Measurements from ENCODE around the gene BCAM.

BCAM gene

DNA sequence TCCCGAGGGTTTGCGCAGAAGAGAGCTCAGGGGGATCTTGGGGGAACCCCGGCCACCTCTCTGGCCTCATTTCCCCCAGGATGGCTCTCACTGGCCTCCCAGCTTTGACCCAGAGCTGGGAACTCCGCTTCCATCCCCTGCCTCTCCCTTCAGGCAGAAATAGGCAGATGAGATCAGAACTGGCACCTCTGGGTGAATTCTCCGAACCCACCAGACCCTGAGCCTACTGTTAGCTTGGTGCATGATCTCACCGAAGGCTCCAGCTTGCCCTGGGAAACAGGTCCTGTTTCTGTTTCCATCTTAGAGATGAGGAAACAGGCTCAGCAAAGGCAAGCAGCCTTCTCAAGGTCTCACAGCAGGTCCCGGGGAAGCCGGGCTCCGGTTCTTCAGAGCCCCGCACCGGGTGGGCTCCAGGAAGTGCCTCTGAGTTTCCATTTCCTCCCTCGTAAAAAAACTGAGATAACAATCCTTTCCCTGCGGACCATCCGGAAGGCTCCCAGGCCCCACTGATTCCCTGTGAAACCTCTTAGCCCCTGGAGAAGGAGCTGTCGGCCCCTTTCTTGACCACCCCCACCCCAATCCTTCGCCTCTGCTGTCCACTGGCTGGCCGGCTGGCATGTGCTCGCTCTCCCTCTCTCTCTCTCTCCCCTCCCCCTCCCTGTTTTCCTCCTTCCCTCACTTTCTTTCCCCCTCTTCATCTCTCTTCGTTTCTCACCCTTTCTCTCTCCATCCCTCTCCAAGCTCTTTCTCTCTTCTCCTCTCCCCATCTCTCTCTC lies 39.3 kb downstream of the BCAM start:
- H3K4me3 ChIP-seq (replicated peaks; ENCODE audit: insufficient read depth, low read length): no peak overlapping the region
- H3K27ac ChIP-seq (replicated peaks): no peak overlapping the region
- DNase-seq (ENCODE audit: low read depth in 1 of 2, low spot score in 1 of 2): no peak
- TF ChIP-seq, protein P1, sequence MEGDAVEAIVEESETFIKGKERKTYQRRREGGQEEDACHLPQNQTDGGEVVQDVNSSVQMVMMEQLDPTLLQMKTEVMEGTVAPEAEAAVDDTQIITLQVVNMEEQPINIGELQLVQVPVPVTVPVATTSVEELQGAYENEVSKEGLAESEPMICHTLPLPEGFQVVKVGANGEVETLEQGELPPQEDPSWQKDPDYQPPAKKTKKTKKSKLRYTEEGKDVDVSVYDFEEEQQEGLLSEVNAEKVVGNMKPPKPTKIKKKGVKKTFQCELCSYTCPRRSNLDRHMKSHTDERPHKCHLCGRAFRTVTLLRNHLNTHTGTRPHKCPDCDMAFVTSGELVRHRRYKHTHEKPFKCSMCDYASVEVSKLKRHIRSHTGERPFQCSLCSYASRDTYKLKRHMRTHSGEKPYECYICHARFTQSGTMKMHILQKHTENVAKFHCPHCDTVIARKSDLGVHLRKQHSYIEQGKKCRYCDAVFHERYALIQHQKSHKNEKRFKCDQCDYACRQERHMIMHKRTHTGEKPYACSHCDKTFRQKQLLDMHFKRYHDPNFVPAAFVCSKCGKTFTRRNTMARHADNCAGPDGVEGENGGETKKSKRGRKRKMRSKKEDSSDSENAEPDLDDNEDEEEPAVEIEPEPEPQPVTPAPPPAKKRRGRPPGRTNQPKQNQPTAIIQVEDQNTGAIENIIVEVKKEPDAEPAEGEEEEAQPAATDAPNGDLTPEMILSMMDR (IDR thresholded peaks at IDR 0.05; ENCODE audit: insufficient read depth, low read length): no peak
- TF ChIP-seq SPI1 (IDR thresholded peaks at IDR 0.05; ENCODE audit: borderline replicate concordance, low read depth): no peak
- TF ChIP-seq, protein P2, sequence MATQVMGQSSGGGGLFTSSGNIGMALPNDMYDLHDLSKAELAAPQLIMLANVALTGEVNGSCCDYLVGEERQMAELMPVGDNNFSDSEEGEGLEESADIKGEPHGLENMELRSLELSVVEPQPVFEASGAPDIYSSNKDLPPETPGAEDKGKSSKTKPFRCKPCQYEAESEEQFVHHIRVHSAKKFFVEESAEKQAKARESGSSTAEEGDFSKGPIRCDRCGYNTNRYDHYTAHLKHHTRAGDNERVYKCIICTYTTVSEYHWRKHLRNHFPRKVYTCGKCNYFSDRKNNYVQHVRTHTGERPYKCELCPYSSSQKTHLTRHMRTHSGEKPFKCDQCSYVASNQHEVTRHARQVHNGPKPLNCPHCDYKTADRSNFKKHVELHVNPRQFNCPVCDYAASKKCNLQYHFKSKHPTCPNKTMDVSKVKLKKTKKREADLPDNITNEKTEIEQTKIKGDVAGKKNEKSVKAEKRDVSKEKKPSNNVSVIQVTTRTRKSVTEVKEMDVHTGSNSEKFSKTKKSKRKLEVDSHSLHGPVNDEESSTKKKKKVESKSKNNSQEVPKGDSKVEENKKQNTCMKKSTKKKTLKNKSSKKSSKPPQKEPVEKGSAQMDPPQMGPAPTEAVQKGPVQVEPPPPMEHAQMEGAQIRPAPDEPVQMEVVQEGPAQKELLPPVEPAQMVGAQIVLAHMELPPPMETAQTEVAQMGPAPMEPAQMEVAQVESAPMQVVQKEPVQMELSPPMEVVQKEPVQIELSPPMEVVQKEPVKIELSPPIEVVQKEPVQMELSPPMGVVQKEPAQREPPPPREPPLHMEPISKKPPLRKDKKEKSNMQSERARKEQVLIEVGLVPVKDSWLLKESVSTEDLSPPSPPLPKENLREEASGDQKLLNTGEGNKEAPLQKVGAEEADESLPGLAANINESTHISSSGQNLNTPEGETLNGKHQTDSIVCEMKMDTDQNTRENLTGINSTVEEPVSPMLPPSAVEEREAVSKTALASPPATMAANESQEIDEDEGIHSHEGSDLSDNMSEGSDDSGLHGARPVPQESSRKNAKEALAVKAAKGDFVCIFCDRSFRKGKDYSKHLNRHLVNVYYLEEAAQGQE (IDR thresholded peaks at IDR 0.05; ENCODE audit: insufficient replicate concordance, low read depth): no peak
- TF ChIP-seq GABPA (IDR thresholded peaks at IDR 0.05; ENCODE audit: low read depth): no peak
- TF ChIP-seq POLR2AphosphoS5 (IDR thresholded peaks at IDR 0.05; ENCODE audit: low read depth): no peak
- peaks cover 5% of the 10 kb centered on the region for H3K27me3 ChIP-seq (ENCODE audit: insufficient read depth, poor library complexity, severe bottlenecking)

DNA sequence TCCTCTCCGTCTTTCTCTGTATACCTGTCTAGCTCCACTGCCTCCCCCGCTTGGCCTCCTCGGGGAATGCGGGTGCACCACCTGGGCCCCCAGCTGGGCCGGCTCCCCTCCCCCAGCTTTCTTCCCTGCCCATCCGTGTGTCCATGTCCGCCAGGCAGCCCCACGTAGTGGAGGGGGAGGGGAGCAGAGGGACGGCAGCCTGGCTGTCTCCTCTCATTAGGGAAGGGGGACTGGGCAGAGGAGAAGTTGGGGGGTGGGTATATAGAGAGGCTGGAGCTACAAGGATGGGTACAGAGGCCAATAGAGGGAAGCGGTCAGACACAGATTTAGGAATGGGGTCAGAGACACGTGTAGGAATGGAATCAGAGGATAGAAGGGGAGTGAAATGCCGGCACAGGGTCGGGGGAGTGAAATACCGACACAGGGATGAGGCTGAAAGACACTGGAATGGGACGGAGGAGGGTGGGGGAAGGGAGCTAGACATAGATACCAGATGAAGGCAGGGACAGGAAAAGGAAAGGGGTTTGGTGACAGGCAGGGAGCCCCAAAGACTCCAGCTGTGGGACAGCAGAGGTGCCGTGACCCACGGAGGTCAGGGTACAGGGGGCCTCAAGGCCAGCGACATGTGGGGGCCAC lies 40.0 kb downstream of the BCAM start:
- Histone ChIP-seq H3K27ac (replicated peaks) (no peak overlapping the region), H3K27me3 (ENCODE audit: insufficient read depth, poor library complexity, severe bottlenecking) (peaks cover 5% of the 10 kb centered on the region), H3K4me3 (replicated peaks; ENCODE audit: insufficient read depth, low read length) (no peak overlapping the region)
- TF ChIP-seq GABPA (IDR thresholded peaks at IDR 0.05; ENCODE audit: low read depth) (no peak), SPI1 (IDR thresholded peaks at IDR 0.05; ENCODE audit: borderline replicate concordance, low read depth) (no peak), POLR2AphosphoS5 (IDR thresholded peaks at IDR 0.05; ENCODE audit: low read depth) (no peak)
- TF ChIP-seq, protein P2 (IDR thresholded peaks at IDR 0.05; ENCODE audit: insufficient replicate concordance, low read depth): no peak
- TF ChIP-seq, protein P1 (IDR thresholded peaks at IDR 0.05; ENCODE audit: insufficient read depth, low read length): no peak
- no peak for DNase-seq (ENCODE audit: low read depth in 1 of 2, low spot score in 1 of 2)

DNA sequence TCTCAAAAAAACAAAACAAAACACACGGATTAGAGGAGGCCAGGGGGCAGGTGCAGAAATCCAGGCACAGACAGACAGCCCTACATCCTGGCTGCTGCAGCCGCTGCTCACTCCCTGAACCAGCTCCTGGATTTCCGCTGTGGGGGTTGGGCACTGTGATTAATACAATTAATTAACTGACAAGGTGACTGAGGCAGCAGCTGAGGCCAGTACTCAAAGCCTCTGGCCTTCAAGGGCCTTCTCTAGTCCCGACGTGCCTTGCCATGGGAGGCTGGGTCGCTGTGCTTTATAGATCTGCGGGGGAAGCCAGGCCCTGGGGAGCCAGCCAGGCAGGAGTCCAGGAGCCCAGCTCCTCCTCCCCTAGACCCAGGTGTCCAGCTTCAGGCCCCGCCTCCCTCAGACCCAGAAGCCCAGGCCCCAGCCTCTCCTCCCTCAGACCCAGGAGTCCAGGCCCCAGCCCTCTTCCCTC lies 41.8 kb downstream of the BCAM start:
- TF ChIP-seq GABPA (IDR thresholded peaks at IDR 0.05; ENCODE audit: low read depth) (no peak), POLR2AphosphoS5 (IDR thresholded peaks at IDR 0.05; ENCODE audit: low read depth) (no peak), SPI1 (IDR thresholded peaks at IDR 0.05; ENCODE audit: borderline replicate concordance, low read depth) (no peak)
- TF ChIP-seq, protein P1 (IDR thresholded peaks at IDR 0.05; ENCODE audit: insufficient read depth, low read length): no peak
- TF ChIP-seq, protein P2 (IDR thresholded peaks at IDR 0.05; ENCODE audit: insufficient replicate concordance, low read depth): no peak
- Histone ChIP-seq H3K27me3 (ENCODE audit: insufficient read depth, poor library complexity, severe bottlenecking) (peaks cover 5% of the 10 kb centered on the region), H3K4me3 (replicated peaks; ENCODE audit: insufficient read depth, low read length) (no peak overlapping the region), H3K27ac (replicated peaks) (no peak overlapping the region)
- DNase-seq (ENCODE audit: low read depth in 1 of 2, low spot score in 1 of 2): no peak
